LHCN-M2 (cell line): ENCODE results near the gene KIF26B. TPM values are rescaled to one million over a fixed set of nuclear protein-coding genes. Genes with fewer than 3 reads are reported as not detected.

Source experiments
- DNase-seq: peaks from one replicate; pipeline ENCODE4 v3.0.0-alpha.2; 2012; ENCODE audit warnings: low read depth
- total RNA-seq: library from RNA; depleted of rRNA; stranded (reverse); fragments of >200 nt; gene quantifications from 2 replicates; pipeline ENCODE4 v1.2.3, GENCODE V29; 2014

The KIF26B gene
- total RNA-seq, 1 experiment from 2014 or later = 0.17 TPM

- no peak for DNase-seq
Observed at GRCh38 chr1:245207801-245208200, 53.0 kb downstream of the KIF26B start.

GRCh38 chr1:245209658-245210435, 55.1 kb downstream of the KIF26B start:
- DNase-seq = no peak

GRCh38 chr1:245211035-245211749, 56.4 kb downstream of the KIF26B start:
- no peak for DNase-seq

GRCh38 chr1:245211761-245212160, 57.0 kb downstream of the KIF26B start:
- DNase-seq = no peak

GRCh38 chr1:245212221-245212710, 57.5 kb downstream of the KIF26B start:
- DNase-seq = no peak

- no peak for DNase-seq
Observed at GRCh38 chr1:245213066-245213831, 58.5 kb downstream of the KIF26B start.

- DNase-seq = no peak
Observed at GRCh38 chr1:245215071-245215470, 60.3 kb downstream of the KIF26B start.

GRCh38 chr1:245216366-245217115, 61.8 kb downstream of the KIF26B start:
- no peak for DNase-seq

GRCh38 chr1:245217853-245218608, 63.2 kb downstream of the KIF26B start:
- DNase-seq = no peak

GRCh38 chr1:245220381-245220985, 65.7 kb downstream of the KIF26B start:
- no peak for DNase-seq

GRCh38 chr1:245221805-245222204, 67.0 kb downstream of the KIF26B start:
- no peak for DNase-seq

- no peak for DNase-seq
Observed at GRCh38 chr1:245222931-245223595, 68.3 kb downstream of the KIF26B start.

GRCh38 chr1:245225322-245226202, 70.8 kb downstream of the KIF26B start:
- DNase-seq = no peak

- no peak for DNase-seq
Observed at GRCh38 chr1:245226203-245226499, 71.4 kb downstream of the KIF26B start.

- DNase-seq = no peak
Observed at GRCh38 chr1:245229051-245229450, 74.3 kb downstream of the KIF26B start.

GRCh38 chr1:245232931-245233330, 78.1 kb downstream of the KIF26B start:
- DNase-seq = no peak

GRCh38 chr1:245234217-245235081, 79.7 kb downstream of the KIF26B start:
- no peak for DNase-seq

- no peak for DNase-seq
Observed at GRCh38 chr1:245235156-245235555, 80.4 kb downstream of the KIF26B start.
